Heart right ventricle (tissue), 16 donors: ENCODE data around the gene RAD51B. TPM values are rescaled to one million over a fixed set of nuclear protein-coding genes. Genes with fewer than 3 reads are reported as not detected.

Experiments
- ATAC-seq, 8 donors: fragments of 200-7000 bp; cut with Tn5 transposase; one replicate each; pipeline ENCODE4 v1.9.1; 2020; ENCODE audit warnings: mild to moderate bottlenecking in 8 of 8, moderate library complexity in 8 of 8, moderate number of reproducible peaks in 1 of 8
- DNase-seq, 2 donors: peaks; one replicate each; pipeline ENCODE4 v3.0.0-alpha.2; 2020
- H3K27ac ChIP-seq, 10 donors: fragments of 200-600 bp; sonication (generic) in 2 of 10; one replicate each; pipeline versions ENCODE4 v1.5.0 to v1.8.0; 2020 to 2022; ENCODE audit warnings: mild to moderate bottlenecking in 3 of 10
- H3K27me3 ChIP-seq, 7 donors: fragments of 200-600 bp; one replicate each; pipeline ENCODE4 v1.8.0; 2021 to 2022; ENCODE audit warnings: mild to moderate bottlenecking in 2 of 7
- H3K36me3 ChIP-seq, 9 donors: fragments of 200-600 bp; sonication (generic) in 1 of 9; one replicate each; pipeline versions ENCODE4 v1.5.0 to v1.8.0; 2020 to 2022; ENCODE audit warnings: mild to moderate bottlenecking in 2 of 9
- H3K4me1 ChIP-seq, 9 donors: fragments of 200-600 bp; sonication (generic) in 1 of 9; one replicate each; pipeline versions ENCODE4 v1.5.0 to v1.8.0; 2020 to 2022; ENCODE audit warnings: mild to moderate bottlenecking in 4 of 9
- H3K4me3 ChIP-seq, 10 donors: fragments of 200-600 bp; sonication (generic) in 2 of 10; one replicate each; pipeline versions ENCODE4 v1.5.0 to v1.8.0; 2020 to 2022; ENCODE audit warnings: mild to moderate bottlenecking in 7 of 10, moderate library complexity in 2 of 10
- H3K9me3 ChIP-seq, 11 donors: fragments of 200-600 bp in 10 of 11; sonication (generic) in 2 of 11; one replicate each; pipeline versions ENCODE4 v1.5.0 to v1.8.0; 2013 to 2022; ENCODE audit warnings: mild to moderate bottlenecking in 2 of 11, control low read depth in 1 of 11, moderate library complexity in 1 of 11
- CTCF ChIP-seq, 9 donors: fragments of 200-600 bp; sonication (generic) in 2 of 9; IDR thresholded peaks; one replicate each; pipeline versions ENCODE4 v1.5.0 to v1.8.0; 2021 to 2022; ENCODE audit warnings: antibody characterized with exemption in 9 of 9, mild to moderate bottlenecking in 5 of 9, moderate library complexity in 1 of 9
- WGBS, 2 donors: extraction: QIAGEN DNeasy Blood & Tissue Kit; methylation state at CpG; one replicate each; pipeline ENCODE4 v1.1.7; 2013; ENCODE audit warnings: inconsistent platforms in 1 of 2; 5-methylcytosine and 5-hydroxymethylcytosine counted together
- intact Hi-C, 10 donors: fragments of 100-400 bp; cut with DNase I; formaldehyde crosslinking; loops; one replicate each; pipeline versions ENCODE4 v1.11.1 to v1.14.2; 2022
- polyA plus RNA-seq, 2 donors: library from polyadenylated mRNA; stranded (reverse); fragments of 200-250 nt; gene quantifications; one replicate each; pipeline ENCODE4 v1.2.3, GENCODE V29; 2013
- total RNA-seq, 10 donors: library from RNA; stranded (reverse); fragmentation: NEBNext Ultra II Directional in 3 of 10; extraction: Animal tissue kit (Norgen Biotek cat#: 25700) in 3 of 10; gene quantifications; one replicate each; pipeline versions ENCODE4 v1.2.1 to v1.2.4, GENCODE V29; 2021 to 2023
- donor health status: Arrhythmogenic right ventricular cardiomyopathy.
- donor health status: ischemic (EF 13 %, LVEDD 7.1; RV severe dilation, severe dysfunction).
- donor health status: healthy with polysubstance abuse.
- donor health status: DM: no; HTN: yes; CAD: no.
- donor health status: DM: no; HTN: no; CAD: no.
- donor health status: ischemic (EF 25% LVEDD 6.9; RV normal size, moderate dysfunction).
- donor health status: ischemic (EF 25% LVEDD 5.7; RV mildly dilated, moderate dysfunction).
- donor health status: healthy.
- donor health status: DM: yes; HTN: yes; CAD: no.
- donor health status: Ischemic cardiomyopathy.
- donor health status: ischemic (EF 35%, LVEDD 5.7; RV mildly dilated, moderate dysfunction).
- donor health status: nonischemic (EF 11% LVEDD 7.7; RV severe dilation, severe dysfunction).
- donor health status: DM: yes; HTN: yes; CAD: no.
- donor health status: PGD.
- donor health status: ischemic (EF 29% LVEDD 5.4; RV normal size, mild dysfunction).
- donor health status: nonischemic (EF 23%, LVEDD 6.1; RV moderate dilation, normal function).

RAD51B gene
- total and polyA plus RNA-seq, 12 donors: 0.88 to 8.6 (median 3.5) TPM

DNA sequence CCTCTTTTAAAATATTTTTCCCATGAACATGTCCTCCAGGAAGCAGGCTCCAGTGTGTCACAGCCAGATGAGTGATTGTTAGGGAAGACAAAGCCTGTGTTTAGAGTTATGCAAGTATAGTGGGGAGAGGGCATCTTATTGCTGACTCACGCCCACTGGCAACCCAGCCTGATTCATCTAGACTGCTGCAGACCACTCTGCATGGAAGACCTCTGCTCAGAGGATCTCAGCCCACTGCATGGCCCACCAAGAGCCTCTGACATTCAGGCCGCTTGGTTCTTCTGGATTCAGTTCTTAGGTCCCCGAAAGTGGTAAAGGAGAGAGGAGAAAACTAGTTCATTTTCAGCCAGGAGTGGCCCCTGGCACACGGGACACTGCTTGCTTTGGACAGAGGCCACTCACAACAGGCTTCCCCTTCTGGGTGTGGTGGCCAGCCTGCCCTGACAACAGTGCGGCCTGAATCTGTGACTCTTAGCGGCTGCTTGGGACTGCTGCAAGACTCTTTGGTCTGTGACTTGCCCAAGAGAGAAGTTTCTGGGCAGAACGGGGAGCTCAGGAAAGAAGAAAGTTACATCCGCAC lies 707.0 kb downstream of the RAD51B start:
- intact Hi-C loops: loop anchor here in 5 of 10 donors (10.0 kb wide), 3 partner anchors 258 to 582 kb away; no protein-coding TSS in a partner anchor
- H3K4me1 ChIP-seq: peaks cover 0 to 51% (median 39%) of the 10 kb centered on the region in 9 donors
- 77 to 85% methylated on average over 8 of the region's 8 CpGs for WGBS, 2 donors
- H3K36me3 ChIP-seq: no peaks in the 10 kb centered on the region
- peak overlapping the region in 9 of 10 donors; percentile 6 to 75 (median 45) for H3K27ac ChIP-seq
- peak in 1 of 2 donors; percentile 35 for DNase-seq
- H3K9me3 ChIP-seq: peaks cover 0 to 28% (median 14%) of the 10 kb centered on the region in 11 donors
- no peak for TF ChIP-seq CTCF (IDR thresholded peaks at IDR 0.05)
- H3K27me3 ChIP-seq: no peaks in the 10 kb centered on the region
- H3K4me3 ChIP-seq: no peak overlapping the region
- peak; percentile 52 to 75 (median 60) for ATAC-seq

DNA sequence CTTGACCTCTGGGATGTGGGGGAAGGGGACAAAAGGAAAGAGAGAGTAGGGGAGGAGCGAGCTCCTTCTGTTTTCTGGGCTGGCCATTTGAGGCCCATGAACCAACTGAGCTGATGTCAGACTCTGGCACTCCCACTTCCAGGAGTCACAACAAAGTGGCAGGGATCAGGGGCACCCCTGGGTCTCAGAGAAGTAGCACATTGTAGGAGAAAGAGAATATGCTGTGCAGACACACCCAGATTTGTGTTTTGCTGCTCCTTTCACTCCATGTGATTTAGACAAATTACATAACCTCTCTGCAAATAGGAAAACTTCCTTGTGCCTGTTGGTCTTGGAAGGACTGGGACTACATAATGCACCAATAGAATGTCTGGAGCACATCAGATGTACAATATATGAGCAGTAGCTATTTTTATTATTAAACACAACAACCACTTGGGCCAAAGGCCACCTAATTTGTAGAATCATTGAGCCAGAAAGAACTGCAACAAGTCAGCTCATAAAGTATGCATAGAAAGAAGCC lies 707.8 kb downstream of the RAD51B start:
- intact Hi-C loops: loop anchor here in 5 of 10 donors (10.0 kb wide), 3 partner anchors 257 to 583 kb away; no protein-coding TSS in a partner anchor
- Histone ChIP-seq H3K36me3 (no peaks in the 10 kb centered on the region), H3K4me3 (no peak overlapping the region), H3K9me3 (peaks cover 0 to 34% (median 16%) of the 10 kb centered on the region in 11 donors), H3K4me1 (peaks cover 0 to 43% (median 31%) of the 10 kb centered on the region in 9 donors), H3K27me3 (no peaks in the 10 kb centered on the region), H3K27ac (peak overlapping the region in 9 of 10 donors; percentile 6 to 75 (median 45))
- no peak for TF ChIP-seq CTCF (IDR thresholded peaks at IDR 0.05)
- WGBS, 2 donors: 44 to 76% methylated on average over 1 of the region's 1 CpG
- ATAC-seq: peak in 3 of 8 donors; percentile 27 to 33 (median 30)
- DNase-seq: no peak

DNA sequence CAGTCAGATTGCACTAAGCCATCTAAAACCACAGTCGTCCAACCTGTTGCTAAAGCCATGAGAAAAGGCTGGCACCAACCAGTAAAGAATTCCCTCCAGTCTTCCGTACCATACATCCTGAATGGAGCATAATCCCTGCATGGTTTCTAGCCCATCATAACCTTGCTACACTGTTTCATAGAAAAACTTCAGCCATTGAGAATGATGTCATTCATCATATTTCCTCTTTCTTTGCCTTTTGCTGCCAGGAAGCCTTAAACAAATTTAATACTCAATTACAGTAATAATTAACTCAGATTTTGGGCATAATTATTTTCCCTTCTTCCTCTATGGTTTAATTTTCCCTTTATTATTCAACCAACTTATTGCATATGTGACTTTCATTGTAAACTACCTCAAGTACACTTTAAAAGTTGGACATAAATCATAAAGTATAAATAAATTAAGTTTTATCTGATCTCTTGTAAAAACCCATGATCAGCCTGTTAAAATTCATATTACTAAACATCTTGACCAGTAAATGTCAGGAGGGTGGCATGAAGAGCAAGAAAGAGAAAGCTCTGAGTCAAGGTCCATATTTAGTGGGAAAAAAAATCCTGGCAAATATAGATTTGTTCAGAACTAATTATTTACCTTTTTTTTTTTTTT lies 708.6 kb downstream of the RAD51B start:
- no peak for TF ChIP-seq CTCF (IDR thresholded peaks at IDR 0.05)
- Histone ChIP-seq H3K27ac (peak overlapping the region in 2 of 10 donors; percentile 74 to 75), H3K4me3 (no peak overlapping the region), H3K4me1 (peaks cover 0 to 35% (median 23%) of the 10 kb centered on the region in 9 donors), H3K9me3 (peaks cover 0 to 34% (median 16%) of the 10 kb centered on the region in 11 donors), H3K27me3 (no peaks in the 10 kb centered on the region), H3K36me3 (no peaks in the 10 kb centered on the region)
- WGBS, 2 donors: 87 to 92% methylated on average over 2 of the region's 2 CpGs
- intact Hi-C loops: loop anchor here in 5 of 10 donors (10.0 kb wide), 3 partner anchors 257 to 583 kb away; no protein-coding TSS in a partner anchor
- DNase-seq (no peak), ATAC-seq (no peak)

- Histone ChIP-seq H3K27ac (no peak overlapping the region), H3K27me3 (no peaks in the 10 kb centered on the region), H3K4me1 (peaks cover 0 to 25% (median 16%) of the 10 kb centered on the region in 9 donors), H3K9me3 (peaks cover 0 to 33% (median 16%) of the 10 kb centered on the region in 11 donors), H3K4me3 (no peak overlapping the region), H3K36me3 (no peaks in the 10 kb centered on the region)
- WGBS, 2 donors: 0 to 100% methylated on average over 1 of the region's 1 CpG
- no peak for TF ChIP-seq CTCF (IDR thresholded peaks at IDR 0.05)
- intact Hi-C loops: no loop called here
- ATAC-seq (no peak), DNase-seq (no peak)
Observed at GRCh38 chr14:68530443-68530842, 710.9 kb downstream of the RAD51B start.
